ENCODE data around the gene THAP4. TPM values are rescaled to one million over a fixed set of nuclear protein-coding genes. Genes with fewer than 3 reads are reported as not detected.

THAP4 gene
- total and polyA plus RNA-seq, 2 of the 13 experiments (the other 11 are each of a cell fraction or from before 2014, with no cell fraction given): 59.7 to 75.7 TPM

DNA sequence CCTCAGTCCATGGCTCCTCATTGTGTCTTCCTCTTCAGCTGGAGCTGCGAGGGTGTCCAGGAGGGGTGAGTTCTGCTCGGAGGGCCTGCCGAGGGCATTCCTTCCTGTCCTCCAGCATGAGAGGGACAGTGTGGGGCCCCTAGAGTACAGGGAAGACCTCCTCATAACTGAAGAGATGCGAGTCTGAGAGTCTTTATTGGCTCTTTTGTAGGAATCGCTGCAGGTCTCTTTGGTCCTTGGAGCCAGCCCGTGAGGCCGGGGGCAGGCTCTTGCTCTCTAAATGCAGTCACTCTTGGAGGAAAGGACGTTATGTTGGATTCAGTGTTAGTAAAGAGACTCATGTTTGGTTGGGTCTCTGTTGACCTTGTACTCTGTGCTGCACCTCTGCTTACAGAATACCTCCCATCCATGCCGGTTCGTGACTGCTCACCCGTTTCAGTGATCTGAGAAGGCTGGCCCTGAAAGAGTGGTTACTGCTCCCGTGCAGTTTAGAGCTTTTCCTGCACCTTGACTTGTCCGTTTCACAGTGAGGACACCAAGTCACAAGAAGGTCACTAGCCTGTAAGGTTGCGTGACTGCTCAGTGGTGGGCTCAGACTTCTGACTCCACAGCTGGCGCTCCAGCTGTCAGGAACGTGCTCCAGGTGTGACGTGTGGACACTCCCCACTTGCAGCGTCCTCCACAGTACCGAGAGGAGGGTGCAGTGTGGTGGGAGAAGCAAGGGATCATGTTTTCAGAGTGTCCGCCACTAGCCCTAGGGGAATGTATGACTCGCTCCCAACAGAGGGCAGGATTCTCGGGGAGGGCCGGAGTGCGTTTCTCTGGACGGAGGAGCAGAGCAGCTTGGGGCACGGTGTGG, 8.3 kb upstream of the THAP4 start (continued):
- 0 out of 2 replicates have a peak, but pooled peaks have one; percentile 29 for TF ChIP-seq ZNF431 (CRISPR knock-in tag; IDR thresholded peaks at IDR 0.05; ENCODE audit: borderline replicate concordance, low read depth)
- TF ChIP-seq ZNF234 (CRISPR knock-in tag; conservative IDR thresholded peaks at IDR 0.05): no peak
- no peak for TF ChIP-seq ZNF432 (CRISPR knock-in tag; IDR thresholded peaks at IDR 0.05; ENCODE audit: borderline replicate concordance)
- 0 out of 2 replicates have a peak, but pooled peaks have one; percentile 18 for TF ChIP-seq RBAK (CRISPR knock-in tag; IDR thresholded peaks at IDR 0.05)
- TF ChIP-seq, protein P1, sequence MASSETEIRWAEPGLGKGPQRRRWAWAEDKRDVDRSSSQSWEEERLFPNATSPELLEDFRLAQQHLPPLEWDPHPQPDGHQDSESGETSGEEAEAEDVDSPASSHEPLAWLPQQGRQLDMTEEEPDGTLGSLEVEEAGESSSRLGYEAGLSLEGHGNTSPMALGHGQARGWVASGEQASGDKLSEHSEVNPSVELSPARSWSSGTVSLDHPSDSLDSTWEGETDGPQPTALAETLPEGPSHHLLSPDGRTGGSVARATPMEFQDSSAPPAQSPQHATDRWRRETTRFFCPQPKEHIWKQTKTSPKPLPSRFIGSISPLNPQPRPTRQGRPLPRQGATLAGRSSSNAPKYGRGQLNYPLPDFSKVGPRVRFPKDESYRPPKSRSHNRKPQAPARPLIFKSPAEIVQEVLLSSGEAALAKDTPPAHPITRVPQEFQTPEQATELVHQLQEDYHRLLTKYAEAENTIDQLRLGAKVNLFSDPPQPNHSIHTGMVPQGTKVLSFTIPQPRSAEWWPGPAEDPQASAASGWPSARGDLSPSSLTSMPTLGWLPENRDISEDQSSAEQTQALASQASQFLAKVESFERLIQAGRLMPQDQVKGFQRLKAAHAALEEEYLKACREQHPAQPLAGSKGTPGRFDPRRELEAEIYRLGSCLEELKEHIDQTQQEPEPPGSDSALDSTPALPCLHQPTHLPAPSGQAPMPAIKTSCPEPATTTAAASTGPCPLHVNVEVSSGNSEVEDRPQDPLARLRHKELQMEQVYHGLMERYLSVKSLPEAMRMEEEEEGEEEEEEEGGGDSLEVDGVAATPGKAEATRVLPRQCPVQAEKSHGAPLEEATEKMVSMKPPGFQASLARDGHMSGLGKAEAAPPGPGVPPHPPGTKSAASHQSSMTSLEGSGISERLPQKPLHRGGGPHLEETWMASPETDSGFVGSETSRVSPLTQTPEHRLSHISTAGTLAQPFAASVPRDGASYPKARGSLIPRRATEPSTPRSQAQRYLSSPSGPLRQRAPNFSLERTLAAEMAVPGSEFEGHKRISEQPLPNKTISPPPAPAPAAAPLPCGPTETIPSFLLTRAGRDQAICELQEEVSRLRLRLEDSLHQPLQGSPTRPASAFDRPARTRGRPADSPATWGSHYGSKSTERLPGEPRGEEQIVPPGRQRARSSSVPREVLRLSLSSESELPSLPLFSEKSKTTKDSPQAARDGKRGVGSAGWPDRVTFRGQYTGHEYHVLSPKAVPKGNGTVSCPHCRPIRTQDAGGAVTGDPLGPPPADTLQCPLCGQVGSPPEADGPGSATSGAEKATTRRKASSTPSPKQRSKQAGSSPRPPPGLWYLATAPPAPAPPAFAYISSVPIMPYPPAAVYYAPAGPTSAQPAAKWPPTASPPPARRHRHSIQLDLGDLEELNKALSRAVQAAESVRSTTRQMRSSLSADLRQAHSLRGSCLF (CRISPR knock-in tag; IDR thresholded peaks at IDR 0.05; ENCODE audit: borderline replicate concordance): no peak
- no peak for TF ChIP-seq ZEB1 (IDR thresholded peaks at IDR 0.05; ENCODE audit: insufficient replicate concordance, low read depth)
- no peak for TF ChIP-seq ZBTB46 (CRISPR knock-in tag; IDR thresholded peaks at IDR 0.05; ENCODE audit: borderline replicate concordance)
- TF ChIP-seq ZFP36L2 (CRISPR knock-in tag; IDR thresholded peaks at IDR 0.05): 0 out of 2 replicates have a peak, but pooled peaks have one; percentile 24
- peak; percentile 61; the same call in 1 of the 2 replicates for TF ChIP-seq KAT7 (CRISPR knock-in tag; IDR thresholded peaks at IDR 0.05; ENCODE audit: borderline replicate concordance)
- TF ChIP-seq, protein P2, sequence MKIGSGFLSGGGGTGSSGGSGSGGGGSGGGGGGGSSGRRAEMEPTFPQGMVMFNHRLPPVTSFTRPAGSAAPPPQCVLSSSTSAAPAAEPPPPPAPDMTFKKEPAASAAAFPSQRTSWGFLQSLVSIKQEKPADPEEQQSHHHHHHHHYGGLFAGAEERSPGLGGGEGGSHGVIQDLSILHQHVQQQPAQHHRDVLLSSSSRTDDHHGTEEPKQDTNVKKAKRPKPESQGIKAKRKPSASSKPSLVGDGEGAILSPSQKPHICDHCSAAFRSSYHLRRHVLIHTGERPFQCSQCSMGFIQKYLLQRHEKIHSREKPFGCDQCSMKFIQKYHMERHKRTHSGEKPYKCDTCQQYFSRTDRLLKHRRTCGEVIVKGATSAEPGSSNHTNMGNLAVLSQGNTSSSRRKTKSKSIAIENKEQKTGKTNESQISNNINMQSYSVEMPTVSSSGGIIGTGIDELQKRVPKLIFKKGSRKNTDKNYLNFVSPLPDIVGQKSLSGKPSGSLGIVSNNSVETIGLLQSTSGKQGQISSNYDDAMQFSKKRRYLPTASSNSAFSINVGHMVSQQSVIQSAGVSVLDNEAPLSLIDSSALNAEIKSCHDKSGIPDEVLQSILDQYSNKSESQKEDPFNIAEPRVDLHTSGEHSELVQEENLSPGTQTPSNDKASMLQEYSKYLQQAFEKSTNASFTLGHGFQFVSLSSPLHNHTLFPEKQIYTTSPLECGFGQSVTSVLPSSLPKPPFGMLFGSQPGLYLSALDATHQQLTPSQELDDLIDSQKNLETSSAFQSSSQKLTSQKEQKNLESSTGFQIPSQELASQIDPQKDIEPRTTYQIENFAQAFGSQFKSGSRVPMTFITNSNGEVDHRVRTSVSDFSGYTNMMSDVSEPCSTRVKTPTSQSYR (CRISPR knock-in tag; IDR thresholded peaks at IDR 0.05; ENCODE audit: borderline replicate concordance): no peak
- TF ChIP-seq RBFOX2 (IDR thresholded peaks at IDR 0.05; ENCODE audit: low read depth, low read length): no peak
- no peak; the same call in 1 of the 2 replicates for TF ChIP-seq ZKSCAN1 (IDR thresholded peaks at IDR 0.05; ENCODE audit: low read length)
- TF ChIP-seq PLRG1 (conservative IDR thresholded peaks at IDR 0.05): no peak
- TF ChIP-seq ISX (CRISPR knock-in tag; conservative IDR thresholded peaks at IDR 0.05): no peak
- TF ChIP-seq ZNF747 (CRISPR knock-in tag; IDR thresholded peaks at IDR 0.05; ENCODE audit: borderline replicate concordance): no peak
- TF ChIP-seq ZFP1 (CRISPR knock-in tag; IDR thresholded peaks at IDR 0.05): 0 out of 2 replicates have a peak, but pooled peaks have one; percentile 14
- no peak for TF ChIP-seq HDAC6 (IDR thresholded peaks at IDR 0.05; ENCODE audit: low read depth, low read length)
- TF ChIP-seq SIX1 (CRISPR knock-in tag; IDR thresholded peaks at IDR 0.05; ENCODE audit: borderline replicate concordance): no peak
- peak; percentile 54 for TF ChIP-seq CEBPG (CRISPR knock-in tag; IDR thresholded peaks at IDR 0.05)
- TF ChIP-seq ZNF724P (CRISPR knock-in tag; IDR thresholded peaks at IDR 0.05; ENCODE audit: borderline replicate concordance): 0 out of 2 replicates have a peak, but pooled peaks have one; percentile 49
- TF ChIP-seq ZNF768 (CRISPR knock-in tag; IDR thresholded peaks at IDR 0.05): no peak
